Fibroblast of skin of scalp (primary cell): Measurements from ENCODE around the gene LRRC4C.
"Not testable (repeated sequence)": the region's sequence is repeated elsewhere in the genome, so short reads cannot be mapped to it uniquely, and the experiment has no call there.

ENCODE experiments used
- DNase-seq: peaks from one replicate; pipeline ENCODE4 v3.0.0-alpha.2; 2013

The LRRC4C gene

DNA sequence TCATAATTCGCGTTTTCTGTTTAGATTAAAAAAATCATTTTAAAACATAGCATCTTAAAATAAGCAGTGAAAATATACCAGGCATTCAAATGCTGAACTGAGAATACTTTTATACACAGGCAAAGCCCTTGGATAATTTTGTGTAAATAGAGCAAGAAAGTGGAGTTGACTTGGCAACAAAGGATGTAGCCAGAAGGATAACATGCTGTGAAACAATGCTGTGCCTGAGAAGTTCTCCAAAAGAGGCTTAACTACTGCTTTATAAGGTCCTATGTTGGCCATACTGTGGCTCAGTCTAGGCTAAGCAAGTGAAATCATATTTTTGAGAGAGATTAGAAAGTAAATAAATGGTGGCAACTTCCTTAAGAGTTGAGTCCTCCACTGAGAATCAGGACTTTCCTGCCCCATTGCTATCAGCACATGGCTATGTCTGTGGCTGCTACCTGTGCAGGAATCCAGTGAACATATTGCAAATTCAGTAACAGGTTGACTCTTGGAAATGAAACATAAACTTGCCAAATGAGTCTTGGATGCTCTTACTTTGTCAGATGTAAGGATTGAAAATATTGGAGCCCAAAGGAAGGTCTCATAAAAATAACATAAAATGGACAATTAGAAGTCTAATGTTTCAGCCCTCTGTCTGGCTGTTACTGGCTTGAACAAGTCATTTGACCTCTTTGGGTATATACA, 448.9 kb downstream of the LRRC4C start:
- DNase-seq, result no peak

DNA sequence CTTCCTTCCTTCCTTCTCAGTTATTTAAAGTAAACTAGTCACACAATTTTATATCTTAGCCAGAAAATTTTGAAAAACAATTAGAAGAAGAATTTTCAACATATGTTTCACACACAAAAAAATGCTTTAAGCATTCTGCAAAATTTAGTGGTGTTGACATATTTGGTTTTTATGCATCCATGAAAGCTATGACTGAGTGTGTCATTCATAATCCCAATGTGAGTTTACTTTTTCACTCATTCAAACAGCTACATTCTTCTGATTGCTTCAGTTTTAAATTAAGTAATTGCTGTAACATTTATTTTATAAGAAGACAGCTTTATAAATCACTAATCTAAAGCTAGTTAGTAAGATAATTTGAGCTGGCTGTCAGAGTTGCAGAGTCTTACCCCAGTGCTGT, 453.5 kb downstream of the LRRC4C start:
- DNase-seq, result peak; percentile 45

DNA sequence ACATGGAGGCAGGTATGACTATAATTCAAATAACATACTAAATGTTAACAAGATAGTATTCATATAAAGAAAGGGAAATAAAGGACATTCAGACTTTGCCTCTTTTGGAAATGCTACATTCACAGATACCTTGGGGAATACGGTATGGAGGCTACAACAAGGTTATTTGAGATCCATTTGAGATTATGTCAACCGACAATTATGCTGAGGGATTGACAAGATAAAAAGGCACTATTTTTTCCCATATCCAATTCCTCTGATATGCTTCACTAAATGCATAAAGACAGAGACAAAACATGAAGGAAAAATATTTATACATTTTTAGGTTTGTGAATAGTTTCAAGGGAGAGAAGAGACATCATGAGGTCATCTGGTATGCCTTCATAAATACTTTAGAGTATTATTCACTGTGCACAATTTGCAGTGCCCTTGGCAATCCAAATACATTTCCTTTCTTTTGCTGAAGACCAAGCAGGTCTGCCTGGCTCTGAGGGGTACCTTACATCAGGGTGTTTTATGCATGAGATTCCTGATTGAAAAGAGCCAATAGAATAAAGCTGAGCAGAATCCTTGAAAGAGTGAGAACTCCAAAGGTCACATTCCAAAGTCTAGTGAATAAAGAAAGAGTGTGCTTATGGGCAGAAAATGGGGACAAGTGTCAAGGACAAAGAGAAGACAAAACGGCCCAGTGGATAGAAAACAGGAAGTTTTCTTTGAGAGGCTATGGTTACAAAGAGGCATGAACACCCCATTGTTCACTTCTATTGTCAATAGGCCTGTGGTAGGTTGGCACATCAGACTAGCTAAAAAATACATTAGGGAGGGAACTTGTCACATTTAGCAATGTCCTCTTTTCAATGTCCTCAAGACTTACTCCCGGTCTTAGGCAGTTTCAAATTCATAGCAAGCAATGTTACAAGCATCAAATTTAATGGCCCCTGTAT, 455.8 kb downstream of the LRRC4C start:
- DNase-seq, result peak; percentile 75

DNA sequence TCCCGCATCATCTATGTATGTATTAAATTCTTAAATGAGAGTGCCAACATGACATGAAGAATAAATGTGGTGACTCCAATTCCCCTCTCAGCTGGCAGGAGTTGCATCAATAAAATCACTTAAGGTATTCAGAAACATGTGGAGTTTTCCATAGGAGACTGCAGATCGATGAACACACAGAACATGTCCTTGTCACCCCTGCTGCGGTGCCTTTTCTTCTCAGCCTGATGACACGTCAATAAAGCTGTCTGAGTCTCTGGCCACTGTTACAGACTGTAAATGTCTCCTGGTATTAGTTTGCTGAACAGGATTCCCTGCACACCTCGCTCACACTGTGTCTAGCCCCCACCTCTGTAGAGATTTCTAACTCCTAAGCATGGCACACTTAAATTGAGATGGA, 460.5 kb downstream of the LRRC4C start:
- no peak for DNase-seq

DNA sequence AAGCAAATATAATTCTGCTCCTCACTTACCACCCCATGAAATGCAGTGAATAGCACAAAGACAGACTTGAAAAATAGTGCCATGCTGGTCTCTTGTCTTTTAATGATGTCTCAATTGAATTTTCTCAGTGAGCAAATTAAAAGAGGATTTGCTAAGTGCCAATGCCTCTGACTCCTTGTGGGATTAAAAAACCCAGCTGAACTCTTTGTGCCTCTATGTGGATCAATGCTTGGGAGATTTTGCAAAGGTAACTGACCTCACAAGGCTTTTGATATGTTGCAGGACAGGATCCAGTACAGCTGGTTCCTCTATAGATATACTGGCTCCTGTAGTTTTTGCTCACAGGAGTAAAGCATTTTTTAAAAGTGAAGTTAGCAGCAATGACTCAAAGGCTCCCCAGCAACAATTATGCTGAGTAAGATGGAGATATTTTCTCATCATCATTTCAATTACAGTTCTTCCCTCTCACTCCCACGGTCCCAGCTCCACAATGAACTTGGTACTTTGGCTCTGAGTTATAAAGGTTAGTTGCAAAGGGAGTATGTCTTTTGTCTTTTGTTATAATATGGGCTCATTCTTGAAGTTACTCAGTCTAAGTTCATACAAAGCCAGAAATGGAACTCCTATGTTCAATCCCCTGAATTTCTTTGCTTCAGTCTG, 471.5 kb downstream of the LRRC4C start:
- DNase-seq, result peak; percentile 2

DNA sequence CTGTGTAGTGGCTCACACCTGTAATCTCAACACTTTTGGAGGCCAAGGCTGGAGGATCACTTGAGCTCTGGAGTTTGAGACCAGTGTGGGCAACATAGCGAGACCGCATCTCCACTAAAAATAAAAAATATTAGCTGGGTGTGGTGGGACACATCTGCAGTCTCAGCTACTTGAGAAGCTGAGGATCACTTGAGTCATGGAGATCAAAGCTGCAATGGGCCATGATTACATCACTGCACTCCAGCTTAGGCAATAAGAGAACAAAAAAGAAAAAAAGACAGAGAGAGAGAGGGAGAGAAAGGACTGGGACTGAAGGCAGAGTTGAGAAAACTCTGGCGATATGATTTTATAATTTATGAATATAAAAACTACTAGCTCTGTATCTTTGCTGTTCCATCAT, 473.1 kb downstream of the LRRC4C start:
- no peak for DNase-seq

DNA sequence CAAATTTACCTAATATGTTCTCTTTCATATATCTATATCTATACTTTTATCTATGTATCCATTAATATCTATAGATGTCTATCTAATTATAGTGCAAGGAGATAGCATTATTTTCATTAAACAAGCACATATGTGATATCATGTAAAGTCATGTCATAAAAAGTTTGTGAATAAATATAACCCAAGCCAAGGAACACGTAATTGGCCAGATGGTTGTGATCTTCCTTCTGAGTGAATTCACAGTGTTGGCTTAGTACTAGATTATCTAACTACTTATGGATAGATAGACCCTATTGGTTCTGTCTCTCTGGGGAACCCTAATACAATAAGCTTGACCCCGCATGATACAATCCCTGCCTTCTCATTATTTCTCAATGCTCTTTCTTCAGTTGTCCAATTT, 484.4 kb downstream of the LRRC4C start:
- no peak for DNase-seq

DNA sequence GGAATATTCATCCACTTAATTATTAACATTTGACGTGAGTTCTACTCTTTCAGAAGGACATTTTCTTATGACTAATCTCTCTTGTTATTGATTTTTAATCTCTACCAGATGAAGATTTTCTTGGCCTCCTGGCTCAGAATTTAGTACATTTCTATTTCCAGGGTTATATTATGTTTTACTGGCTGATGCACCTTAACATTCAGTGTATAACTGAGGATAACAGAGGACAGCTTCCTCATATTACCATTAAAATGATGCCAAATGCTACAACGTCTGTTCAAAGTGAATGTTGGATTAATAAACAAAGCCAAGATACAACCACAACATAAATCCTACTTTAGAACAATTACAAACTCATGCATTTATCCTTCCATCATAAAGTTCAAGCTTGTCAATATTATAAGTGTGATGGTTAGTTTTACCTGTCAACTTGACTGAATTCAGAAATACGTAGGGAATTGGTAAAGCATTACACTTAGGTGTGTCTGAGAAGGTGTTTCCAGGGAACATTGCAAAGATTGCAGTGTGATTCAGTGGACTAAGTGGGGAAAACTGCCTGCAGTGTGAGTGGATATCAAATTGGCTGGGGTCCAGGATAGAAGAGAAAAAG, 485.2 kb downstream of the LRRC4C start:
- no peak for DNase-seq

DNA sequence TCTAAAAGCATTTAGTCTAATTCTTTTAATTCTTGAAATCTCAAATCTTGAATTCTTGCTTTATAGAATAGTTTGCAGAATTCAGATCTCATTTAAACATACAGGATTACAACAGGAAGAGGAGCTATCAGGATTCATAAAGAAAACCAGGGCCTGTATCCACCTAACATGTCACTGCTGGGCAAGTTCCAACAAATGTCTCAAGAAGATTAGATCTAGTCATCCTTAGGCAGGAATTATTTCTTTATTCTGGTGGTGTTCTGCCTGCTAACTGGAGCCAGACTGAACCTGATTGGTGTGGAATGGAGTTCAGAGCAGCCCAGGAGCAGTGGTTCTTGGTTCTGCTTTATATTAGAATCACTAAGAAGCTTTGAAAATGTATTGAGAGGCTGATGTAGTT, 500.7 kb downstream of the LRRC4C start:
- DNase-seq, result no peak

DNA sequence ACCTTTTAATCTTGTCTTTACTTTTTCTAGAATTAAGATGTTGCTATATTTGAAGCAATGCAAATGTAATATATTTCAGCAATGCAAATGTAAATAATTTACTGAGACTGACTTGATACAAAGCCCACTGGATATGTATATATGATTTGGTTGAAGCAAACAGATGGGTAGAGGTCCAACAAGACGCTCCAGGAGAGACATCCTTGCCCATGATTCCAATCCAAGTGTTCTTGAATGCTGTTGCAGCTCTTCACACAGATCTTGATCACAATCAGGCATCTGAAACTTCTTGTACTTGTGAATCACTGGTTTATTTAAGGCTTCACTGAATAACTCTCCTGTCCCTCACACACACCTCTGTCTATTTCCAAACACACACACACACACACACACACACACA, 507.0 kb downstream of the LRRC4C start:
- DNase-seq, result no peak

DNA sequence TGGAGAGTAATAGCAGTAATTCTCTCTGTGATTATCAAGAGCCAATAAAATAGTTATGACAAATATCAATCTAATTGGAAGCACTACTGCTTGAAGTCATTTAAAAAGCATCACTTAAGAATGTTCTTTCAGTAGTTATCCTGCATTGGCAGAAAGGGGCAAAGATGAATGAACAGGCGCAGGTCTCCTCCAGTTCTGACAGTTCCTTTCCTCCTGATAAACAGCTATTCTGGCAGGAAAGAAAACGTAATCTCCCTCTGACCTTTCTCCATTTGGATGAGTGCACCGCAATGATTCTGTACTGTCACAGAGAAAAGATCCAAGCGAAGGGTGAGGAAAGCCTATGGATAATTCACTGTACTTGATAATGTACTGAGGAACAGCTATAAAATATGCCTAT, 521.5 kb downstream of the LRRC4C start:
- DNase-seq, result no peak

DNA sequence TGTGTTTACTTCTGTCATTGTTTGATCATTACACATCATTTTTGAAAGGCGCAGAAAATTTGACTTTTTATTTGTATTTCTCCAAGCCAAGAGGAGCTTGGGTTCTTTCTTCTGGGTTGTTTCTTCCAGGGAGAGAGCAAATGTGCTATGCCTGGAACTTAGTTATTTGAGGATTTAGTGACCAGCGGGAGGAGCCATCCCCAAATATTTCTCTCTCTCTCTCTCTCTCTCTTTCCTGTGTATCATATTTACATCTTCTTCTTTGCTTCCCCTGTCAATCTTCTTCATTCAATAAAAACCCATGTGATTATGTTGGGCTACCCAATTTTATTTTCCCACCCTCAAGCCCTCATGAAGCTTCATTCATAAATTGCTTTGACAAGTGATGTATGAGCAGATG, 534.5 kb downstream of the LRRC4C start:
- DNase-seq, result peak; percentile 1

DNA sequence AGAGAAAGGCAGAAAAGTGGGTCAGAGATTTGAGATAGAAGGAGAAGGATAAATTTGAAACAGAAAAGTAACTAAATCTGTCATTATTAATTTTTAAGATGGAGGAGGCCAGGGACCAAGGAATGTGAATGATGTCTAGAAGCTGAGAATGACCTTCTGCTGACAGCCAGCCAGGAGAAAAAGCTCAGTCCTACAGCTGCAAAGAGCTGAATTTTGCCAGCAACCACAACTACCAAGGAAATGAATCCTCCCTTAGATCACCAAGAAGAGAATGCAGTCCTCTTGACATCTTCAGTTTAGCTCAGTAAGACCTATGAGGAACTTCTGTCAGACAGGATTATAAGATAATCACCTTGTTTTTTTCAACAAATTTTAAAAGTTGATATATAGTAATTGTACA, 538.2 kb downstream of the LRRC4C start:
- peak; percentile 26 for DNase-seq

DNA sequence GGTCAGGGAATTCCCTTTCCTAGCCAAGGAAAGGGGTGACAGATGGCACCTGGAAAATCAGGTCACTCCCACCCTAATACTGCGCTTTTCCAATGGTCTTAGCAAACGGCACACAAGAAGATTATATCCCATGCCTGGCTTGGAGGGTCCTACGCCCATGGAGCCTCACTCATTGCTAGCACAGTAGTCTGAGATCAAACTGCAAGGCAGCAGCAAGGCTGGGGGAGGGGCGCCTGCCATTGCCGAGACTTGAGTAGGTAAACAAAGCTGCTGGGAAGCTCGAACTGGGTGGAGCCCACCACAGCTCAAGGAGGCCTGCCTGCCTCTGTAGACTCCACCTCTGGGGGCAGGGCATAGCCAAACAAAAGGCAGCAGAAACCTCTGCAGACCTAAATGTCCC, 548.7 kb downstream of the LRRC4C start:
- not testable (repeated sequence) for DNase-seq

DNA sequence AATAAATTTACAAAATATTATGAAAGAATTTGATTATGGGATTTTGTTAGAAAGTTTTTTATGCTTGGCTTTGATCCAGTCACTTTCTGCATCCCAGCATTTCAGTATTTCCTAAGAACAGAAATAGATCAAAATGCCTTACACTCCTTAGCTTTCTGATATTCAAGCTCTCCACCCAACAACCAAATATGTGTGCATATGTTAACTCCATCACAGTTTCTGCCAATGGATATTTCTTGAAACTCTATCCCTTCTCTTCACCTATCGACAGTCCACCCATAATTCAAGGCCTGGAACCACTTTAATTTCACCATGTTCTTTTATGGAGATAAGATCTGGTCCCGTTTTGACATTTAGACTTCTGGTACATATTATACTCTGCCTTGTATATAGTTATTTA, 565.0 kb downstream of the LRRC4C start:
- no peak for DNase-seq

DNA sequence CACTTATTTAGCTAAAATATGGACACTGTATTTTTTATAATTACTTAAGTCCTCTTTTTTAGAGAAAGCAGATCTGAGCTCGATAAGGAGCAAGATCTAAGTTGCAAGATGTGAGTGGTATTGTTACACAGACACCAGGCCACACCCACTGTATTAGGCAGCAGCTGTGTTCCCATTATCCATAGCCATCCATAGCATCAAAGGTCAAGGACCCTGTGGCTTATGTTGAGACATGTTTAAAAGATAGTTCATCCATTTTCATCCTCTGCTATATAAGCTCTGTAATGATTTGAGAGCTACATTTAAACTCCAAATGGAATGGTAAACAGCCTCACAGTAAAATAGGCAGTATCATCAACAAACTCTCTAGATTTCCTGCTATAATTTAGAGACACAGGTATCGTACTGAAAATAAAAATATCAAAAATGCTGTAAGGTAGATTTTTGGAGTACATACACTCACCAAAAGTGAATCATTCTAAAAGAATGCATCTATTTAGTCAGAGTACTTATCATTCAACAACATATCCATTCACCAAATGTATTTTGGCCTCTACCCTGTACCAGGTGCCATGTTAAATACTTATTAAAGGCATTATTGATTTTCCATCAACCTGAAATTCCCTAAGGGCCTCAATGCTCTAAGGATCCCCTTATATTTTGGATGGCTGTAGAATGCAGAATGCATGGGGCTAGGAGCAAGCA, 574.0 kb downstream of the LRRC4C start:
- DNase-seq, result no peak

DNA sequence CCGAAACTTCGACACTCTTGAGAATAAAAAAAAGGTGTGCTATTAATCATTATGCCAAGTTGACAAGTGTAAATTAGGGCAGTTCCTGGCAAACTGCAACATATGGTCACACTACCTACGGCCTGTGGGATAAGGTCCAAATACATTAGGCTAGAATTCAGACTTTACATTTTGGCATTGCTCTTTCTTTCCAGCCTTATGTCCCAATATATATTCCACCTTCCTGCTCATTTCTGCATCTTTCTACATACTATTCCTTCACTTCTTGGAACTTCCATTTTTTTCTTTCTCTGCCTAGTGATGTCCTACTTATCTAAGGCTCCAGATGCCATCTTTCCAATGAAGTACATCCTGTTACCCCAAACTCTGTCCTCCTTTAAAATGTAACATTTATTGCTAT, 577.2 kb downstream of the LRRC4C start:
- no peak for DNase-seq

DNA sequence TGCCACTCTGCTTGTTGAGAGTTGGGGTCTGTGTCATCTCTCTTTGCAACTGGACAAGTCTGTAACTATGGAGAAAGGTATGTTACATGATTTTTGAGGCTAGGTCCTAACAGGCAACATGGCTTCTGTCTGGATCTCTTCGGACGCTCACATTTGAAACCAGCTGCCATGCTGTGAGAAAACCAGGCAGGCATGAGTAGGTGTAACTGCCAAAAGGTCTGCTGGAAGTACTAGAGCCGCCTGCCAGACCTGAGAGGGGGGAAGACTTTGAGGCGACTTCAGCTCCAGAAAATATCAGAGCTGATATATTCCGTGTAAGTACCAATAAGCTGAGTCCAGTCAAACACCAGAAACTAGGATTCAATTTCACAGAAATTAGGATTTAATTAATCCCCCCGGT, 579.5 kb downstream of the LRRC4C start:
- no peak for DNase-seq

DNA sequence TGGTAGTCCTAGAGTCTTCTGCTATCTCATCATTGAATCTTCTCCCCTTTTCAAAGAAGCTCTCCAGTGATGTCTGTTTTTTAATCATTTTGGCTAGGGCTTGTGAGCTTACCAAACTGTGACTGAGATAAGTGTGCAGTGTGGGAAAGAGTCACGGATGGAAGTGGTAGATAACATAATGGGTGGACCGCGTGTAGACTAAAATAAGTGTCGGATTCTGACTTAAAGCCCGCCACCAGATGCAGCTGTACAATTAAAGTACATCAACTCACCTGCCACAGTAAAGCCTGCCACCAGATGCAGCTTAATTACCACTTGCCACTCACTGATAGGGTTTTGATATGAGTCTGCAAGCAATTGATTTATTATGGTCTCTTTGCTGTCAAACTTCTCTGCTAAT, 581.5 kb downstream of the LRRC4C start:
- DNase-seq, result no peak

DNA sequence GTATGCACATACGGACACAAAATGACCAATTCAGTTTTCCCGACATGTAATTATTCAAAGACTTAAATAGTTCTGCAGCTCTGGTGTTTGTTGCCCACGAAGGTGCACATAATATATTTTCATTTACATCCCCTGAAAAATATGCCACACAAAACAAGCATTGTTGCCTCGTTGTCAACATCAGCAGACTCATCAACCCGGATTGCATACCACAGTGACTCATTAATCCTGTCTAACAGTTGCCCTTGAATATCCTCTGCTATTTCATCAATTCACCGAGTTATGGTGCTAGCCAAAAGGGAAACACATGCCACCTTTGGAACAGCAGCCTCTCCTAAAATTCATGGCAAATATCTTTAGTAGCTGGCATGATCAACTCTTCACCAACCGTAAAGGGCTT, 582.2 kb downstream of the LRRC4C start:
- DNase-seq, result peak; percentile 31

DNA sequence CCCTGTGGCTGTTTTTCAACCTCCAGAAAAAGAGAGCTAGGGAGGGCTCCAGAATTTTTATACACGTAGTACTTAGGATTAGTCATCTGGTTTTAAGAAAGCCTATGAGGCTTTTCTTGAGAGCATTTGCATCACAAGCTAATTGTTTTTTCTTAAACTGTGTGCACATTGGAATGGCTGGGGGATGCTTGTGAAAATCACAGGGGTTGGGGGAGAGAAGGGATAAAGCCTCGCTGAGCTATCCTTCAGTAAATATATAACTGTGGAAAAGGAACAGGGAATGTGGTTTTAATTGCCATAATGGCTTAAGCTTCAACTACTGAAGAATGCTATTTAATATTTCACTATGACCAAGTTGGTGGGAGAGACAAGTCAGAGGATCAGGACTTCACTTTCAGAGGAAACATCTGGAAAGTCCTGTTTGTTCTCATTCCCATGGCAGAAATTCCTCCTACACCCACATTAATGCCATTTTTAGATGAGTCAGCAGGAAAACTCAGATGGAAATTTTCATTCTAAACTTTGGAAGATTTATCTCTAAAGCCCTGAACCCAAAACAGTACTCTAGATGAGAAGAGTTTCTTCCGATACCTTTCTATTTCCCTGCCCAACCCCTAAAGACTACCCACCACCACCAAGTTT, 591.3 kb downstream of the LRRC4C start:
- DNase-seq, result peak; percentile 6

DNA sequence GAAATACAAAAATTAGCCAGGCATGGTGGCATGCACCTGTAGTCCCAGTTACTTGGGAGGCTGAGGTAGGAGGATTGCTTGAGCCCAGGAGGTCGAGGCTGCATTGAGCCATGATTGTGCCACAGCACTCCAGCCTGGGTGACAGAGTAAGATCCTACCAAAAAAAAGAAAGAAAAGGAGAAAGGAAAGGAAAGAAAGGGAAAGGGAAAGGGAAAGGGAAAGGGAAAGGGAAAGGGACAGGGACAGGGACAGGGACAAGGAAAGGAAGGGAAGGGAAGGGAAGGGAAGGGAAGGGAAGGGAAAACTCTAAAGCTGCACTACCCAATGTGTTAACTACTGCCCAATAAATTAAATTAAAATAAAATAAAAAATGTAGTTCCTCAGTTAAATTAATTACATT, 601.7 kb downstream of the LRRC4C start:
- not testable (repeated sequence) for DNase-seq
